Kidney epithelial cell (primary cell): ENCODE measurements around the gene TASP1. TPM values are rescaled to one million over a fixed set of nuclear protein-coding genes. Genes with fewer than 3 reads are reported as not detected.

Experiments
- DNase-seq: peaks from one replicate; pipeline ENCODE4 v3.0.0-alpha.2; 2010; ENCODE audit warnings: low read depth
- H3K27me3 ChIP-seq: 2 replicates; pipeline ENCODE4 v1.6.0; 2011; ENCODE audit warnings: low read length; ENCODE audit not compliant: control insufficient read depth, insufficient read depth
- H3K36me3 ChIP-seq: 2 replicates; pipeline ENCODE4 v1.5.1; 2011; ENCODE audit warnings: low read length; ENCODE audit not compliant: control insufficient read depth, insufficient read depth
- H3K4me3 ChIP-seq: 2 replicates; pipeline ENCODE4 v1.5.1; 2011; ENCODE audit warnings: low read depth, mild to moderate bottlenecking, control low read depth, low read length
- total RNA-seq: library from RNA; depleted of rRNA; stranded (reverse); fragments of >200 nt; gene quantifications from 2 replicates; pipeline ENCODE4 v1.2.3, GENCODE V29; 2015
- TF ChIP-seq, protein P1 (sequence below): IDR thresholded peaks from 2 replicates; pipeline ENCODE4 v1.5.1; 2011; ENCODE audit warnings: mild to moderate bottlenecking, moderate library complexity, low read length, control low read depth, inconsistent platforms; ENCODE audit not compliant: insufficient read depth, poor library complexity, severe bottlenecking

TASP1 gene
- total RNA-seq, 1 donor from 2014 or later = 10.6 TPM

DNA sequence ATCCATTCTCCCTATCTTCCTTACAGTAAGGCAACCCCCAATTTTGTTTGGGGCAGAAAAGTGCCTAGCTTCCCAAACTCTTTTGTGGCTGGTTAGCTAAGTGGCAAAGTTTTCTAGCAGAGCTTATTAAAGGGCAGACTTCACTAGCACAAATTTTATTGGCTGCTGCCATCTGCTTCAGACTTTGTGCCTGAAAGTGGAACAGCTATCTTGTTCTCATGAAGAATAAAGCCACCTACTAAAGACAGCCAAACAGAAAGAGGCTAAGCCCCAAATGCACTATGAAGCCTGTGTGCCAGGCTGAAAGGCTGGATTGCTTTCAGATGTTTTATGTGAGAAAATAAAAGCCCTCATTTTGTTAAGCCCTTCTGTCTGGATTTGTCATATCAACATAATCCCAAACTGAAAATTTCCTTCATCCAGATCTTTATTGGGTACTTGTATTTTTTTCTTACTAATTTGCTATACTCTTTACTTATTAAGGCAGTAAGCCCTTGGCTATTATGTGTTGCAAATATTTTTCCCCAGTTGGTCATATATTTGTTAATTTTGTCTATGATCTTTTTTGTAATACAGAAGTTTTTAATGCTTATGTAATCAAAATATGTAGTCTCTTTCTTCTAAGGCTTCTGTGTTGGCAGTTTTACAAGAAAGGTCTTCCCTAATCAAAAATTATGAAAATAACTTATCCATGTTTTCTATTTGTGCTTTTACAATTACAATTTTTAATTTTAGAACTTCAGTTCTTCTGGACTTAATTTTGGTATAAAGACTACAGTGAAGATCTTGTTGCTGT lies 191.1 kb downstream of the TASP1 start:
- H3K27me3 ChIP-seq = no peaks in the 10 kb centered on the region
- TF ChIP-seq, protein P1, sequence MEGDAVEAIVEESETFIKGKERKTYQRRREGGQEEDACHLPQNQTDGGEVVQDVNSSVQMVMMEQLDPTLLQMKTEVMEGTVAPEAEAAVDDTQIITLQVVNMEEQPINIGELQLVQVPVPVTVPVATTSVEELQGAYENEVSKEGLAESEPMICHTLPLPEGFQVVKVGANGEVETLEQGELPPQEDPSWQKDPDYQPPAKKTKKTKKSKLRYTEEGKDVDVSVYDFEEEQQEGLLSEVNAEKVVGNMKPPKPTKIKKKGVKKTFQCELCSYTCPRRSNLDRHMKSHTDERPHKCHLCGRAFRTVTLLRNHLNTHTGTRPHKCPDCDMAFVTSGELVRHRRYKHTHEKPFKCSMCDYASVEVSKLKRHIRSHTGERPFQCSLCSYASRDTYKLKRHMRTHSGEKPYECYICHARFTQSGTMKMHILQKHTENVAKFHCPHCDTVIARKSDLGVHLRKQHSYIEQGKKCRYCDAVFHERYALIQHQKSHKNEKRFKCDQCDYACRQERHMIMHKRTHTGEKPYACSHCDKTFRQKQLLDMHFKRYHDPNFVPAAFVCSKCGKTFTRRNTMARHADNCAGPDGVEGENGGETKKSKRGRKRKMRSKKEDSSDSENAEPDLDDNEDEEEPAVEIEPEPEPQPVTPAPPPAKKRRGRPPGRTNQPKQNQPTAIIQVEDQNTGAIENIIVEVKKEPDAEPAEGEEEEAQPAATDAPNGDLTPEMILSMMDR = no peak
- DNase-seq = no peak
- no peaks in the 10 kb centered on the region for H3K36me3 ChIP-seq
- H3K4me3 ChIP-seq = no peak overlapping the region

DNA sequence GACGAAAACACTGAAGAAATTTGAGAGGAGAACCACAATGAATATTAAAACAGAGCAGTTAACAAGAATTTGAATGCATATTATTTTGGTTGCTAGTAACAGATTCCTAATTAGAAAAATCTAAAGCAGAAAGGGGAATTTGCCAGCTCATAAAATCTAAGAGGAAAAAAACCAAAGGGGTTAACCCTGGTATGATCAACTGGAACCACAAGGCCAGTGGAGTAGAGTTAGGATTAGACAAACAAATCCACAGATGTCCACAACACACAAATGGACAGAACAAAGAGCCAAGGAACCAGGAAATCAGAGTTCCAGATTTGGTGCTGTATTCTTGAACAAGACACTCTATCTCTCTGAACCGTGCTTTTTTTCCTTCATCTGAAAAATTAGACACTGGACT lies 195.0 kb downstream of the TASP1 start:
- Histone ChIP-seq H3K27me3 (no peaks in the 10 kb centered on the region), H3K36me3 (no peaks in the 10 kb centered on the region), H3K4me3 (no peak overlapping the region)
- no peak for DNase-seq
- TF ChIP-seq, protein P1 = no peak

DNA sequence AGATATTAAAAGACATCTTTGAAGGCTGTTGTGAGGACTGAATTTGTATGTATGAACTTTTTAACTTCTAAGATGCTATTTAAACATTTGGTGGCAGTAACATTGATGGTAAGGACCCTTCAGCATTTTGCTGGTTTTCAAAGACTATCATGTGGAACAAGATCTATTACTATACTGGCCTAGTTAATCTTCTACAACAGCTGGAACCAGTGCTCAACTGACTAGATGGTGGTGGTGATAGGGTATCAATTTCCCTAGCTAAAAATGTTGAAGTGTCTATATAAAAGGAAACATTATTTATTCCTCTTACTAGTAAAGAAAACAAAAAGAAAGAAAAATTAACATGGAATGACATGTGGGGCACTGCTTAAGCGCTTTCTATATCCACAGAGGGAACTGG lies 195.7 kb downstream of the TASP1 start:
- TF ChIP-seq, protein P1 = no peak
- no peak overlapping the region for H3K4me3 ChIP-seq
- no peaks in the 10 kb centered on the region for H3K27me3 ChIP-seq
- H3K36me3 ChIP-seq = no peaks in the 10 kb centered on the region
- DNase-seq = no peak

DNA sequence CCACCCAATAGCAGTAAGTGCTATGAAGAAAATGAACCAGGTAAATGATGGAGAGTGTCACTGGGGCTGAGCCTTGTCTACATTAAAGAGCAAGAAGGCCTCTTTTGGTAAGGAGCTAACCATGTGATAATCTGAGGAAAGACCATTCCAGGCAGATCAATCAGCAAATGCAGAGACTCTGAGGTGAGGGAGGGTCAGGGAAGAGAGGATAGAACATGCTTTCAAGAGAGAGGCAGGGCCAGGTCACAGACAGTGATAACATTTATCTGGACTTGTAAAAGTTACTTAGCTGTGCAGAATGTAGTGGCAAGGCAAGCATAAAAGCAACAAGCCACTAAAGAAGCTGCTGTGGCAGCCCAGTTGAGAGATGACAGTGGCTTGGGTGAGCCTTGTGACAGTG lies 197.3 kb downstream of the TASP1 start:
- no peaks in the 10 kb centered on the region for H3K27me3 ChIP-seq
- TF ChIP-seq, protein P1 = no peak

DNA sequence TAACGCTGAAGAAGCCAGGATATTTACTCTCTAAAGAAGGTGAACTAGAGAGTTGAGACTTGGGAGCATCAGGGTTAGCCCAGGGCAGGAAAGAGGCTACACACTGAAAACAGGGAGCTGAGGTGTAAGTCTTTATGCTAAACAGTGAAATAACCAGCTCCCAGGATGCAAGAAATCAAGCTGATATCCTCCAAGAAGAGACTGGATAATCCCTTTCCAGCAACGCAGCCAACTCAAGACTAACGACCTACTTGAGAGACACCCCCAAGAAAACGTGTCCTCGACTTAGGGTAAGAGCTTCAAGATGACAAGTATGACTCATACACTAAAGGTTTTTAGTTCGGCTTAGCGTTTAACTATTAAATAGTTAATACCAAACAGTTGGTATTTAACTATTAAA lies 202.2 kb downstream of the TASP1 start:
- TF ChIP-seq, protein P1 = no peak
- peak; percentile 37 for DNase-seq
- no peaks in the 10 kb centered on the region for H3K36me3 ChIP-seq
- H3K4me3 ChIP-seq = no peak overlapping the region
- H3K27me3 ChIP-seq = no peaks in the 10 kb centered on the region

More for the DNA sequence above, 197.3 kb downstream of the TASP1 start:
- no peak overlapping the region for H3K4me3 ChIP-seq
- DNase-seq = no peak
- H3K36me3 ChIP-seq = no peaks in the 10 kb centered on the region

DNA sequence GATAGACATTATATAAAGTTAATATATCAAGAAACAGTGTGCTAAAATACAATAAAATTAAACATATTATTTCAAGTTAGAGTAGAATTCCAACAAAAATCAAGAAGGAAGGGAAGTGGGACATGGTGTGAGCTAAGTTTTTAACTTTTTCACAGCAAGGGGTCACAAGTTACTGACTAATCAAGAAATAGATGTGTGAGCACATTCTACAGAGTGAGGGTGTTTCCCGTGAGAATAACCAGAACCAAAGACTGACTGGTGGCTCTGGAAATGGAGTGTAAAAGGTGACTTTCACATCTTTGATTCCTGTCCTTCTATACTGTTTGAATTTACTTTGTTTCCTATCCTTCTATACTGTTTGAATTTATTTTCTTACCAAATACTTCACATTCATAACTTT lies 206.6 kb downstream of the TASP1 start:
- Histone ChIP-seq H3K36me3 (no peaks in the 10 kb centered on the region), H3K4me3 (no peak overlapping the region), H3K27me3 (no peaks in the 10 kb centered on the region)
- TF ChIP-seq, protein P1 = no peak
- DNase-seq = peak; percentile 10
